Epithelial cell of proximal tubule (primary cell): ENCODE data around the gene ZNF17. TPM values are rescaled to one million over a fixed set of nuclear protein-coding genes. Genes with fewer than 3 reads are reported as not detected.
A peak's percentile ranks its signal among the peaks of the same experiment; 100 is the strongest.

Source experiments
- DNase-seq: peaks from one replicate; pipeline ENCODE4 v3.0.0-alpha.2; 2011; ENCODE audit warnings: low read depth
- H3K4me3 ChIP-seq: 2 replicates; pipeline ENCODE4 v1.5.1; 2011; ENCODE audit warnings: low read depth, mild to moderate bottlenecking, low read length
- total RNA-seq: library from RNA; depleted of rRNA; stranded (reverse); fragments of >200 nt; gene quantifications from 2 replicates; pipeline ENCODE4 v1.2.3, GENCODE V29; 2015
- TF ChIP-seq, protein P1 (sequence below): conservative IDR thresholded peaks from 2 replicates; pipeline ENCODE4 v1.5.1; 2012; ENCODE audit warnings: low read depth, mild to moderate bottlenecking, low read length

Gene ZNF17
- total RNA-seq, 1 donor from 2014 or later = 2.5 TPM

DNA sequence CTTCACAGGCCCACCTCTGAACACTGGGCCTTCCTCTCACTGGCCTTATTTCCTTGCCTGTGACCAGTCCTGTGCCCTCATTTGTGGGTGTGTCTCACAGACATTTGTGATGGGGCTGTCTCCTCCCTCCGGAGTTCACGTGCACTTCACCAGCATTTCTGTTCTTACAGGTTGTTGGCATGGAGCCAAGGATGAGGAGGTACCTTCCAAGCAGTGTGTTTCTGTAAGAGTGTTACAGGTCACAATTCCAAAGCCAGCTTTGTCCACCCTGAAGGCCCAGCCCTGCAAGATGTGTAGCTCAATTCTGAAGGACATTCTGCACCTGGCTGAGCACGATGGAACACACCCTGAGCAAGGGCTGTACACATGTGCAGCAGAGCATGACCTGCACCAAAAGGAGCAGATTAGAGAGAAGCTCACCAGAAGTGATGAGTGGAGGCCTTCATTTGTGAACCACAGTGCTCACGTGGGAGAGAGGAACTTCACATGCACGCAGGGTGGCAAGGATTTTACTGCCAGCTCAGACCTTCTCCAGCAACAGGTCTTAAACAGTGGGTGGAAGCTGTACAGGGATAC is 32.2 kb downstream of the ZNF17 start:
- TF ChIP-seq, protein P1, sequence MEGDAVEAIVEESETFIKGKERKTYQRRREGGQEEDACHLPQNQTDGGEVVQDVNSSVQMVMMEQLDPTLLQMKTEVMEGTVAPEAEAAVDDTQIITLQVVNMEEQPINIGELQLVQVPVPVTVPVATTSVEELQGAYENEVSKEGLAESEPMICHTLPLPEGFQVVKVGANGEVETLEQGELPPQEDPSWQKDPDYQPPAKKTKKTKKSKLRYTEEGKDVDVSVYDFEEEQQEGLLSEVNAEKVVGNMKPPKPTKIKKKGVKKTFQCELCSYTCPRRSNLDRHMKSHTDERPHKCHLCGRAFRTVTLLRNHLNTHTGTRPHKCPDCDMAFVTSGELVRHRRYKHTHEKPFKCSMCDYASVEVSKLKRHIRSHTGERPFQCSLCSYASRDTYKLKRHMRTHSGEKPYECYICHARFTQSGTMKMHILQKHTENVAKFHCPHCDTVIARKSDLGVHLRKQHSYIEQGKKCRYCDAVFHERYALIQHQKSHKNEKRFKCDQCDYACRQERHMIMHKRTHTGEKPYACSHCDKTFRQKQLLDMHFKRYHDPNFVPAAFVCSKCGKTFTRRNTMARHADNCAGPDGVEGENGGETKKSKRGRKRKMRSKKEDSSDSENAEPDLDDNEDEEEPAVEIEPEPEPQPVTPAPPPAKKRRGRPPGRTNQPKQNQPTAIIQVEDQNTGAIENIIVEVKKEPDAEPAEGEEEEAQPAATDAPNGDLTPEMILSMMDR = no peak
- DNase-seq = no peak
- H3K4me3 ChIP-seq = no peak overlapping the region

DNA sequence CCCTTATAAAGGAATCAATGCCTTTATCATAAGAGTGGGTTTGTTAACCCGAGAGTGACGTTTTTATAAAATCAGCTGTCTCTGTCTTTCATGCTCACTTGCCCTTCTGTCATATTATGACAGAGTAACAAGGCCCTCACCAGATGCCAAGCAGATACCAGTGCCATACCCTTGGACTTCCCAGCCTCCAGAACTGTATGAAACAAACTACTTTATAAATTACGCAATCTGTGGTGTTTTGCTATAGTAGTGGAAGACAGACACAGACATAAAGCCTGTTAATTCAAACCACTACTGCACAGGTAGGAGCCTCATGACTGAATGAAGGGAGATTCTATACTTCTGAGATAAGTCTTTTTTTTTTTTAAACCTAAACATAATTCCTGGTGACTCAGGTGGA is 41.3 kb downstream of the ZNF17 start:
- no peak for DNase-seq
- no peak overlapping the region for H3K4me3 ChIP-seq
- TF ChIP-seq, protein P1 = no peak

DNA sequence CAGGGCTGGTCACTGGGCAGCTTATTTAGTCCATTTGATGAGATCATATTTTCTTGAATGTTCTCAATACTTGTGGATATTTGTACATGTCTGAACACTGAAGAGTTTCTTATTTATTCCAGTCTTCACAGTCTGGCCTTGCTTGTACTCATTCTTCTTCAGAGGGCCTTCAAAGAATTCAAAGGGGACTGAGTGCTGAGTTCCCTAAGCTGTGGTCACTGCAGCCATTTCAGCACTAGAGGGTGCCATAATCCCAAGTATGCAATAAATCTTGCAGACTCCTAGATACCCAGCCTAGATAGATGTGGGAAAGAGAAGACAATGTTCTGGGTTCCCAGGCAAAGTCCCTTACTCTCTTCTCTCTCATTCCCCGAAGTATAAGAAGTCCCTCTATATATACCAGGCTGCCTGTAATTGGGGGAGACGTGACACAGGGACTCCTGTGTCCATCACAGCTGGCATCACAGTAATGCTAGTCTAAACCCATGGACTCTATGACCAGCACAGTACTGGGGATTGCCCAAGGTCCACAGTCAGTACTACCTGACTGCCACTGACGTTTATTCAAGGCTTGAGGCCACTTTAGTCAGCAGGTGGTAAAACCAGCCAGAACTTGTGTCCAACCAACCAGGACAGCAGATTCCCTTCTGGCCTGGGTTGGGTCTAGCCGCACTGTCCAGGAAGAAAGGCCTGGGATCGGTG is 54.9 kb downstream of the ZNF17 start:
- TF ChIP-seq, protein P1 = peak; percentile 41
- no peak for DNase-seq
- no peak overlapping the region for H3K4me3 ChIP-seq

DNA sequence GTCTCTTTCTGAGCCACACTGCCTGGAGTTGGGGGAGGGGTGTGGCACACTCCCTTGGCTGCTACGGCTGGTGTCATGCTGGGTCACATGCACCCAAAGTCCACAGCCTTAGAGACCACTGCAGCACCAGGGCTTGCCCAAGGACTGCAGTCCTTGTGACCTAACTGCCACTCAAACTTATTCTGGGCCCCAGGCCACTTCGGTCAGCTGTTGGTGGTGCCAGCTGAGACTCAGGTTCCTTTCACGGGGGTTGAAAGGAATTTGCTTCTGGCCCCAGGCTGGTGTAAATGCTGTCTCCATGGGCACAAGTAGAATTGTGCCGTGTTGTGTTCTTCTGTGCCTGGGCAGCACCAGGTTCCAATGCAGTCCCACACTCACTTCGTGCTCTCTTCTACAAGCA is 55.5 kb downstream of the ZNF17 start:
- DNase-seq = no peak
- TF ChIP-seq, protein P1 = no peak
- H3K4me3 ChIP-seq = no peak overlapping the region

Other genes starting within 250 kb of the ZNF17 start
- gene DUXA, start 243.7 kb upstream of the ZNF17 start, total RNA-seq = not detected in 2 replicates
- gene ZNF264, start 219.7 kb upstream of the ZNF17 start, total RNA-seq = 9.6 and 9.8 TPM in 2 replicates
- 1.2 and 2.7 TPM in 2 replicates for gene AURKC, start 180.1 kb upstream of the ZNF17 start, total RNA-seq
- 4.3 and 7.8 TPM in 2 replicates for gene ZNF805, start 170.5 kb upstream of the ZNF17 start, total RNA-seq
- 17.0 and 30.3 TPM in 2 replicates for gene ZNF460, start 130.7 kb upstream of the ZNF17 start, total RNA-seq
- gene ZNF543, start 90.7 kb upstream of the ZNF17 start, total RNA-seq = 4.2 and 5.7 TPM in 2 replicates
- gene ZNF304, start 59.9 kb upstream of the ZNF17 start, total RNA-seq = 2.7 and 5.8 TPM in 2 replicates
- 14.8 and 36.2 TPM in 2 replicates for gene TRAPPC2B, start 47.6 kb upstream of the ZNF17 start, total RNA-seq
- 1.3 and 3.4 TPM in 2 replicates for gene ZNF547, start 47.6 kb upstream of the ZNF17 start, total RNA-seq
- 4.7 and 6.1 TPM in 2 replicates for gene ZNF548, start 21.3 kb upstream of the ZNF17 start, total RNA-seq
- gene ZNF749, start 24.2 kb downstream of the ZNF17 start, total RNA-seq = 8.6 and 16.3 TPM in 2 replicates
- 0.07 TPM in 1 of 2 replicates, not detected in the other for gene VN1R1, start 46.0 kb downstream of the ZNF17 start, total RNA-seq
- 6.1 and 6.2 TPM in 2 replicates for gene ZNF772, start 66.4 kb downstream of the ZNF17 start, total RNA-seq
- 2.5 and 3.8 TPM in 2 replicates for gene ZNF419, start 76.6 kb downstream of the ZNF17 start, total RNA-seq
- gene ZNF773, start 88.8 kb downstream of the ZNF17 start, total RNA-seq = 4.6 and 5.4 TPM in 2 replicates
- 1.7 and 2.4 TPM in 2 replicates for gene ZNF549, start 116.2 kb downstream of the ZNF17 start, total RNA-seq
- 1.8 and 4.6 TPM in 2 replicates for gene ZNF550, start 148.7 kb downstream of the ZNF17 start, total RNA-seq
- gene ZNF416, start 167.8 kb downstream of the ZNF17 start, total RNA-seq = 2.0 and 3.8 TPM in 2 replicates
- 3.6 and 4.8 TPM in 2 replicates for gene ZIK1, start 173.0 kb downstream of the ZNF17 start, total RNA-seq
- gene ZNF530, start 188.7 kb downstream of the ZNF17 start, total RNA-seq = 5.4 and 10.3 TPM in 2 replicates
- gene ZNF134, start 203.1 kb downstream of the ZNF17 start, total RNA-seq = 11.9 and 16.8 TPM in 2 replicates
- 2.7 and 6.6 TPM in 2 replicates for gene ZNF211, start 222.0 kb downstream of the ZNF17 start, total RNA-seq